GM04504 (cell line): ENCODE results near the gene CCDC137.
"Not testable (repeated sequence)": the region's sequence is repeated elsewhere in the genome, so short reads cannot be mapped to it uniquely, and the experiment has no call there.

ENCODE experiments used
- DNase-seq: peaks from one replicate; pipeline ENCODE4 v3.0.0-alpha.2; 2012; ENCODE audit warnings: low read depth

Gene CCDC137, protein sequence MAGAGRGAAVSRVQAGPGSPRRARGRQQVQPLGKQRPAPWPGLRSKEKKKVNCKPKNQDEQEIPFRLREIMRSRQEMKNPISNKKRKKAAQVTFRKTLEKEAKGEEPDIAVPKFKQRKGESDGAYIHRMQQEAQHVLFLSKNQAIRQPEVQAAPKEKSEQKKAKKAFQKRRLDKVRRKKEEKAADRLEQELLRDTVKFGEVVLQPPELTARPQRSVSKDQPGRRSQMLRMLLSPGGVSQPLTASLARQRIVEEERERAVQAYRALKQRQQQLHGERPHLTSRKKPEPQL

DNA sequence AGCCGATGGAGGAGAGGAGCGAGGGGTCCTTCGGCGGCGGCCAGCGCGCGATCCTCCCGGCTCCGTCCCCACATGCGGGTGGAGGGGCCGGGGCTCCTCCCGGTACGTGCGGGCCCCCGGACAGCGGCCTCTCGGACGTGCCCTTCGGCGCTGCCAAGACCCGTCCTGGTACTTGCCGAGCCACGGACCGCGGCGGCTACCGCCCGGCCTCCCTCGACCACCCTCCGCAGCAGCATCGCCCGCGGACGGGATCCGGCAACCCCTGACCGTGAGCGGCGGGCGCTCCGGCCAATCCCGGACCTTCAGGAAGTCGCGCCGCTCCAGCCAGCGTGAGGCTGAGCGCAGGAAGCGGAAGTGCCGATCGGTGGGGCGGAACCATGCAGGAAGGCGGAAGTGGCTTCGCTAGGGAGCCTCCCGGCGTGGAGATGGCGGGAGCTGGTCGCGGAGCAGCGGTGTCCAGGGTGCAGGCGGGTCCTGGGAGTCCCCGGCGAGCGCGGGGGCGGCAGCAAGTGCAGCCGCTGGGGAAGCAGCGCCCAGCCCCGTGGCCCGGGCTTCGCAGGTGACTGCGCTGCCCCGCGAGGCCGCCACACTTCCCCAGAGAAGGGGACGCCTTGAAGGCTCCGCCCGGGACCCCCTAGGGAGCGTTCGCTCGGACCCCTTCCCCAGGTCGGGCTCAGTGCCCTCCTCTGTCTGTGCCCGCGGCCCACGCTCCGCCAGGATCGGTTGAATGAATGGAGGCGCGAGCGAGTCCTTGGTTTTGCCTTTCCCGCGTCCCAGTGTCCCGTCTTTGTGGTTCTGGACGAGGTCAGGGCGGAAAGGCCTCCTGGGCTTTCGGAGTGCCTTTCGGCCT is at the start of gene CCDC137, which contains the start of gene OXLD1:
Gene CCDC137, plus strand, starts transcription at position 396 of the 850 bp plus-strand sequence. Its CDS starts 30 bp downstream, at position 426.
Gene OXLD1, minus strand, starts transcription at position 264 of the 850 bp plus-strand sequence. Its CDS starts 28 bp downstream, at position 236.
- DNase-seq = peak; percentile 89

DNA sequence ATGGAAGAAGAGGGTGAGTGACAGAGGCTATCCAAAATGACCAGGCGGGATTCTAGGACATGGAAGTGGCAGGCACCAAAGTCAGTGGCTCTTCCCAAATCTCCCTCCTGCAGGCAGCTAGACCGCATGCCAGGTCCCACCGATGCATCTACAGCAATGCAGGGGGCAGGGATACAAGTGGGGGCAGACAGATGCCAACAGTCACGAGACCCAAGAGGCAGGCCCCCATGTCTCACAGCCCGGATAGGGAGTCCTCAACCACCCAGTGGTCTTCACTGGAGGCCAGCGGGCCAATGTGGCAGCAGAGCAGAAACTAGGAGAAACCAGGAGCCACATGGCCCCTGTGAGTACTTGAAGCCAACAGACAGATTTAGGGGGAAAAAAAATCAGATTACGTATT is 49.7 kb upstream of the CCDC137 start:
- DNase-seq = no peak

- DNase-seq = not testable (repeated sequence)
Measured at GRCh38 chr17:81618307-81618706, 48.2 kb upstream of the CCDC137 start.

DNA sequence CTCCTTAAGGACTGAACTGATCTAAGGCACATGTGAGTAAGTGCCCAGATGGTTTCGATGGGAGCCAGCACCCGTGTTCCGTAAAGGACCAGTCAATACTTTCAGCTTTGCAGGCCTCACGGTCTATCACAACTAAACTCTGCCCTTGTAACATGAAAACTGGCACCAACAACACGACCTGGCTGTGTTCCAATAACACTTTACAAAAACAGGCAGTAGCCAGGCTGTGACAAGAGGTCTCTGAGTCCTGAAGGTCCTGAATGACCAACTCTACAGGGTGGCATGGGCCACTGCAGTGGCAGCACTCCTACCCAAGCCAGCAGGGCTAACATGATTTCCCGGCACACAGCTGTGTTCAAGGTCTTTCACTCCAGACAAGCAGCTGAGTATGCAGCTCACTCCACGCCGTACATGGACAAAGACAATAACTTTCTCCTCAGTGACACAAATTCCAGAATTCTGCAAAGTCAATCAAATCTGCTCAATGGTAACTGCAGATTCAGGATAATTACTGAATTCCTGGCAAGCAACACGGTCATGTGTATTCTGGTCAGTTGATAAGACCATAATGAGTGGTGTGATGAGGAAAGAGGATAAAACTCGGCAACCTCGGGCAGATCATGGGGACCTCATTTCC is 44.9 kb upstream of the CCDC137 start:
- no peak for DNase-seq

DNA sequence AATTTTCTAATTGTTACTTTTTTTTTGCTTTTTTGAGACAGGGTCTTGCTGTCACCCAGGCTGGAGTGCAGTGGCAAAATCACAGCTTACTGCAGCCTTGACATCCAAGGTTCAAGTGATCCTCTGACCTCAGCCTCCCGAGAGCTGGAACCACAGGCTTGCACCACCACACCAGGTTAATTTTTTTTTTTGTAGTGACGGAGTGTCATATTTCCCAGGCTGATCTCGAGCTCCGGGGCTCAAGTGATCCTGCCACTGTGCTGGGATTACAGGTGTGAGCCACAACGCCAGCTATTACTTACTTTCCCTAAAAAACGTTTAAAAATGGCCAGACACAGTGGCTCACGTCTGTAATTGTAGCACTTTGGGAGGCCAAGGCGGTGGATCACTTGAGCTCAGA is 36.3 kb upstream of the CCDC137 start:
- no peak for DNase-seq

DNA sequence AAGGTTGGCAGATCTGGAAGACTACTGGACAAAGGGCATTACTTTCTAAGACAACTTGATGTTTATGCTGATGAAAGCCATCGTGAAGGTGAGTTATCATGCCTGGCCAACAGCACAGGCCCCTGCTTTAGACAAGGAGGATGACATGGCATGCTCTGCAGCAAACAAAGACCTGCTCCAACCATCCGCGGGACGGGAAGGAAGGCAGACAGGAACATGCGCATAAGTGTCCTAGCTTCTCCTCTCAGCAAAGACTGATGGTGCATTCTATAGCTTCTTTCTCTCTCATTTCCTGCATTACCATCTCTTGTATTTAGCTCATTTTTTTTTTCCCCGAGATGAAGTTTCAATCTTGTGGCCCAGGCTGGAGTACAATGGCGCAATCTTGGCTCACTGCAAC is 35.1 kb upstream of the CCDC137 start:
- no peak for DNase-seq

- no peak for DNase-seq
Measured at GRCh38 chr17:81635431-81635830, 31.1 kb upstream of the CCDC137 start.

- no peak for DNase-seq
Measured at GRCh38 chr17:81635973-81636504, 30.5 kb upstream of the CCDC137 start.

- DNase-seq = peak; percentile 62
Measured at GRCh38 chr17:81636505-81637288, 29.8 kb upstream of the CCDC137 start, which contains the start of the genes NPLOC4 and TSPAN10. NPLOC4 (minus strand) TSS chr17:81637112; CDS start chr17:81636930, 182 bp downstream. TSPAN10 (plus strand) TSS chr17:81637196; CDS start chr17:81642413, 5,217 bp downstream.

- no peak for DNase-seq
Measured at GRCh38 chr17:81638683-81639082, 27.9 kb upstream of the CCDC137 start.

DNA sequence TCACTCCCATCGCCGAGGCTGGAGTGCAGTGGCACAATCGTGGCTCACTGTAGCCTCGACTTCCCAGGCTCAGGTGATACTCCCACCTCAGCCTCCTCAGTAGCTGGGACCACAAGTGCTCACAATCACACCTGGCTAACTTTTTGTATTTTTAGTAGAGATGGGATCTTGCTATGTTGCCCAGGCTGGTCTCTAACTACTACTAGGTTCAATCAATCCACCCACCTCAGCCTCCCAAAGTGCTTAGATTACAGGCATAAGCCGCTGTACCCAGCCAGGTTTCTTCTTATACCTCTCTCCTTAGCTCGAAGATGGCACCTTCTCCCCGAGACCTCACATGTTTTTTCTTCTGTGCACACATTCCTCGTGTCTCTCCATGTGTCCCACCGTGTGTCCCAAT is 26.5 kb upstream of the CCDC137 start:
- DNase-seq = no peak

DNA sequence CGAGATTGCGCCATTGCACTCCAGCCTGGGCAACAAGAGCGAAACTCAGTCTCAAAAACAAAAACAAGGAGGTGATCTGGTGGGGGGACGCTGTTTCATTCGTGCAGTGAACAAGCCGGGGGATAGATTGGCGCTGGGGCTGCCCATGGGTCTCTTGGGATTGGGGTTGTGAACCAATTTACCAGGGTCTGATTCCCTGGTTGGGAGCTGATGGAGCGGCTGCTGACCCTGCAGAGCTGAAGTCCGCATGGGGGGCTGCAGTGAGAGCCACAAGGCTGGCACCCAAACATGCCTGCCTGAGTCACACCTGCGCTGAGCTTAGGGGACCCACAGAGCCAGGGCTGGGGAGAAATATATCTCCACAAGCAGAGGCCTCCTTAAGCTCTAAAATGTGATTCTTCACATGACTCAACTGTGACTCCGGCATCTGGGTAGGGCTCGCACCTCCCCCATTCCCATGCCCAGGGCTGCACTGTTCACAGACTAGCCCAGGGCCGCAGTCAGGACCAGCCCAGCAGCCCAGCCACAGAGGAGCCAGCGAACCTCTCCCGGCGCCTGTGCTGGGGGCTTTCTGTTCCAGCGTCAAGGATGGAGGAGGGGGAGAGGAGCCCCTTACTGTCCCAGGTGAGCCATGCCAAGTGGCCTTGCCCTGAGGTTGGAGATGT is 24.6 kb upstream of the CCDC137 start:
- peak; percentile 40 for DNase-seq

DNA sequence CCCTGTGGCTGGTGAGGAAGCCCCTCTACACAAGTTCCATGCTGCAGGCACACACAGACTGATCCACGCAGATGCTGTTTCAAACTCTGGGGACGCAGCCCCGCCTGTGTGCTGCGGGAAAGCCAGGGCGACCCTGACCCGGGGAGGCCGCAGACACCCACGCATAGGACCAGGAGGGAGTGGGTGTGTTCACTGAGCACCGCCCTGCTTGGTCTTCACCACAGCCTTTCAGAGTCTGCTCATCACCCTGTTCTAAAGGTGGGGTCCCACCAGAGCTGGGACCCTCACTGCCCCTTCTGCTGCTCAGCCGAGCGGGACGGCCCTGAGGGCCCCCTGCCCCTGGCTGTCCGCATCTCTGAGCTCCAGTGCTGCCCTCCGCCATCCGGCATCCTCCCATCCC is 22.0 kb upstream of the CCDC137 start:
- DNase-seq = no peak

DNA sequence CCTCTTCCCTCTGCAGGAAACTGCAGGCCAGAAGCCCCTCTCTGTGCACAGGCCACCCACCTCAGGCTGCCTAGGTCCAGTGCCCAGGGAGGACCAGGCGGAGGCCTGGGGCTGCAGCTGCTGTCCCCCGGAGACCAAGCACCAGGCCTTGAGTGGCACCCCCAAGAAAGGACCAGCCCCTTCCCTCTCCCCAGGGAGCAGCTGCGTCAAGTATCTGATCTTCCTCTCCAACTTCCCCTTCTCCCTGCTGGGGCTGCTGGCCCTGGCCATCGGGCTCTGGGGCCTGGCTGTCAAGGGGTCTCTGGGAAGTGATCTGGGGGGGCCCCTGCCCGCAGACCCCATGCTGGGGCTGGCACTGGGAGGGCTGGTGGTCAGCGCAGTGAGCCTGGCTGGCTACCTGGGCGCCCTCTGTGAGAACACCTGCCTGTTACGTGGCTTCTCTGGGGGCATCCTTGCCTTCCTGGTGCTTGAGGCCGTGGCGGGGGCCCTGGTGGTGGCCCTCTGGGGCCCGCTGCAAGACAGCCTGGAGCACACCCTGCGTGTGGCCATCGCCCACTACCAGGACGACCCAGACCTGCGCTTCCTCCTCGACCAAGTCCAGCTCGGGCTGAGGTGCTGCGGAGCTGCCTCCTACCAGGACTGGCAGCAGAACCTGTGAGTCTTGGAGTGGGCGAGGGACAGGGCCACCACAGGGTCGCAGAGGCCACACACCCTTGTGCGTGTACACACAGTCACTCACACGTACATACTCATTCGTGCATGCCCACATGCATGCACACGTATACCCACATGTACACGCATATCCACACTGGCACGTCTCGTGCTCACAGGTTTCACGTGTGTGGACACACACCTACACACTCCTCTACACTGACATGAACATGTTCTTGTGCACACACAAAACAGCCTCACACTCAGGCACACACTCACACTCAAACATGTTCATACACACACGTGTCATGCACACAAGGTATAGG is 21.3 kb upstream of the CCDC137 start:
- DNase-seq = no peak

- DNase-seq = no peak
Measured at GRCh38 chr17:81646869-81647600, 19.5 kb upstream of the CCDC137 start.

DNA sequence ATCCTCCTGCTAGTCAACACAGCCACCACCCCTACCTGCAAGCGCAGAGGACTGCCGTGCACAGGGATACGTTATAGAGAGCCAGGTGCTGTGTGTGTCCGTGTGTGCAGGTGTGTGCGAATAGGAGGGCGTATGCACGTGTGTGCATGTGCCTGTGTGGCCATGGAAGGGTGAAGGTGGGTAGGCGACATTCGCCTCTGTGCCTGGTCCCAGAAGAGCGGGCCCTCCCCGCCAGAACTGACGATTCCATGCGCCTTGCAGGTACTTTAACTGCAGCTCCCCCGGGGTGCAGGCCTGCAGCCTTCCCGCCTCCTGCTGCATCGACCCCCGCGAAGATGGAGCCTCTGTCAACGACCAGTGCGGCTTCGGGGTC is 18.9 kb upstream of the CCDC137 start:
- no peak for DNase-seq

DNA sequence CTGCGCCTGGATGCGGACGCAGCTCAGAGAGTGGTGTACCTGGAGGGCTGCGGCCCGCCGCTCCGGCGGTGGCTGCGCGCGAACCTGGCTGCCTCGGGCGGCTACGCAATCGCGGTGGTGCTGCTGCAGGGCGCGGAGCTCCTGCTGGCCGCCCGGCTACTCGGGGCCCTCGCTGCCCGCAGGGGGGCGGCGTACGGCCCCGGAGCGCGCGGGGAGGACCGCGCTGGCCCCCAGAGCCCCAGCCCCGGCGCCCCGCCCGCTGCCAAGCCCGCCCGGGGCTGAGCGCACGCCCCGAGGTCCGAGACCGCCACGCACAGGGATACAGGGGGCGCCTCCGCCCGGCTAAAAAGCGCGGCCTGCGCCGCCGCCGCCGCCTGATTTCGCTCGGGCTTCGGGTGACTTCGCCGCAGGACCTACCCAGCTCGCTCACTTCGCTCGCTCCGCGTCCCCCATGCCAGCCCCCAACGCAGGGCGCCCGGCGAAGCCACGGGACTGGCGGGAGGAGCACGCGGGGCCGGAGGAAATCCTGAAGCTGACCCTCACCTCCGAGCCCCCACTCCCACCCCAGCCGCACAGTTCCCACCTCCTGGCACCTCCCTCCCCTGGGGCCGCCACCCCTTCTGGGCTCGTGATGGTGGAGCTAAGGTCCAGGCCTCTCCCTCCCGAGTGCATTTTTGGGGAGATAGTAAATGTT is 18.4 kb upstream of the CCDC137 start:
- no peak for DNase-seq

- DNase-seq = no peak
Measured at GRCh38 chr17:81648707-81649085, 17.8 kb upstream of the CCDC137 start.
